HG03432 (cell line): ENCODE measurements around the gene NUDT14.

Experiments used
- ATAC-seq: cut with Tn5 transposase; IDR thresholded peaks from one replicate; pipeline ENCODE4 v1.9.1; 2021; ENCODE audit warnings: mild to moderate bottlenecking, moderate library complexity; ENCODE audit not compliant: unreplicated experiment

The NUDT14 gene

GRCh38 chr14:105200074-105200473, 19.0 kb upstream of the NUDT14 start:
- no peak for ATAC-seq

- no peak for ATAC-seq
Measured at GRCh38 chr14:105199093-105199492, 18.0 kb upstream of the NUDT14 start.

GRCh38 chr14:105198588-105198987, 17.5 kb upstream of the NUDT14 start:
- ATAC-seq, result no peak

GRCh38 chr14:105197211-105197641, 16.1 kb upstream of the NUDT14 start:
- ATAC-seq, result no peak

- no peak for ATAC-seq
Measured at GRCh38 chr14:105196265-105196960, 15.3 kb upstream of the NUDT14 start.

- ATAC-seq, result no peak
Measured at GRCh38 chr14:105195522-105196264, 14.6 kb upstream of the NUDT14 start.

GRCh38 chr14:105195051-105195450, 13.9 kb upstream of the NUDT14 start:
- no peak for ATAC-seq

- no peak for ATAC-seq
Measured at GRCh38 chr14:105193916-105194782, 13.0 kb upstream of the NUDT14 start.

- no peak for ATAC-seq
Measured at GRCh38 chr14:105192866-105193731, 12.0 kb upstream of the NUDT14 start.

- ATAC-seq, result no peak
Measured at GRCh38 chr14:105187935-105188524, 6.9 kb upstream of the NUDT14 start.

- ATAC-seq, result no peak
Measured at GRCh38 chr14:105187116-105187515, 6.0 kb upstream of the NUDT14 start.

GRCh38 chr14:105185973-105186372, 4.9 kb upstream of the NUDT14 start:
- ATAC-seq, result no peak

- ATAC-seq, result no peak
Measured at GRCh38 chr14:105185001-105185400, 3.9 kb upstream of the NUDT14 start.

GRCh38 chr14:105184461-105184860, 3.3 kb upstream of the NUDT14 start:
- ATAC-seq, result no peak

GRCh38 chr14:105182296-105183020, 1.3 kb upstream of the NUDT14 start:
- ATAC-seq, result no peak

GRCh38 chr14:105181549-105182295, 610 bp upstream of the NUDT14 start:
- no peak for ATAC-seq

- no peak for ATAC-seq
Measured at GRCh38 chr14:105179191-105179590, 1.9 kb downstream of the NUDT14 start.

GRCh38 chr14:105178868-105179140, 2.3 kb downstream of the NUDT14 start:
- no peak for ATAC-seq
